HEK293 (cell line): ENCODE results near the gene TEX261.

Experiments
- CTCF ChIA-PET: fragments of 350-600 bp; formaldehyde crosslinking; extraction: SDS; loops from one replicate; lab custom pipeline; 2021; ENCODE audit warnings: antibody characterized with exemption; lab: Yijun Ruan, JAX
- POLR2A ChIA-PET: fragments of 300-600 bp; formaldehyde crosslinking; extraction: SDS; loops from one replicate; lab custom pipeline; 2020; ENCODE audit warnings: antibody characterized with exemption, inconsistent platforms; lab: Yijun Ruan, JAX
- H3K27ac ChIP-seq: fragments of 200-500 bp; sonication (Bioruptor generic); 2 replicates; pipeline ENCODE4 v1.5.1; 2014; ENCODE audit warnings: low read depth, low read length, control low read depth, inconsistent platforms; ENCODE audit errors: extremely low read depth
- H3K36me3 ChIP-seq, 2 experiments: fragments of 200-500 bp in 1 of 2; sonication (Bioruptor generic) in 1 of 2; 1 replicate in 1 of 2; 2 replicates in 1 of 2; pipeline ENCODE4 v1.5.1; 2014 to 2017; ENCODE audit warnings: inconsistent platforms in 2 of 2, low read length in 2 of 2; ENCODE audit not compliant: control insufficient read depth in 2 of 2, insufficient read depth in 1 of 2
- H3K4me1 ChIP-seq: fragments of 200-500 bp; sonication (Bioruptor generic); 2 replicates; pipeline ENCODE4 v1.5.1; 2014; ENCODE audit warnings: mild to moderate bottlenecking, low read length, inconsistent platforms; ENCODE audit not compliant: control insufficient read depth, insufficient read depth
- H3K4me3 ChIP-seq: 2 replicates; pipeline ENCODE4 v1.5.1; 2011; ENCODE audit warnings: low read depth, mild to moderate bottlenecking, control low read depth, low read length, moderate library complexity
- H3K9me3 ChIP-seq: fragments of 200-500 bp; sonication (Bioruptor generic); 2 replicates; pipeline ENCODE4 v1.5.1; 2014; ENCODE audit warnings: low read depth, low read length, inconsistent platforms; ENCODE audit not compliant: control insufficient read depth, insufficient read depth
- AEBP2 ChIP-seq: fragments of 450-650 bp; formaldehyde crosslinking; IDR thresholded peaks from 2 replicates; pipeline ENCODE4 v1.5.1; 2016; ENCODE audit warnings: missing biosample characterization, missing genetic modification characterization, borderline replicate concordance
- IKZF3 ChIP-seq: fragments of 450-650 bp; IDR thresholded peaks from 2 replicates; pipeline ENCODE4 v1.5.0; 2018; ENCODE audit warnings: missing biosample characterization, mild to moderate bottlenecking, missing genetic modification characterization, moderate library complexity
- KLF1 ChIP-seq: fragments of 450-650 bp; formaldehyde crosslinking; IDR thresholded peaks from 2 replicates; pipeline ENCODE4 v1.5.1; 2016; ENCODE audit warnings: missing biosample characterization, missing genetic modification characterization
- OSR2 ChIP-seq: fragments of 450-650 bp; formaldehyde crosslinking; IDR thresholded peaks from 2 replicates; pipeline ENCODE4 v1.5.1; 2016; ENCODE audit warnings: missing biosample characterization, missing genetic modification characterization
- OVOL3 ChIP-seq: fragments of 450-650 bp; formaldehyde crosslinking; IDR thresholded peaks from 2 replicates; pipeline ENCODE4 v1.5.1; 2016; ENCODE audit warnings: missing biosample characterization, missing genetic modification characterization
- PRDM4 ChIP-seq: fragments of 450-650 bp; formaldehyde crosslinking; IDR thresholded peaks from 2 replicates; pipeline ENCODE4 v1.5.1; 2017; ENCODE audit warnings: missing biosample characterization, missing genetic modification characterization
- REST ChIP-seq: fragments of 450-650 bp; formaldehyde crosslinking; IDR thresholded peaks from 2 replicates; pipeline ENCODE4 v1.5.1; 2016; ENCODE audit warnings: missing biosample characterization, missing genetic modification characterization
- TRIM28 ChIP-seq: IDR thresholded peaks from 2 replicates; pipeline ENCODE4 v1.6.1; 2011; ENCODE audit warnings: low read length, control low read depth, borderline replicate concordance
- ZIC2 ChIP-seq: fragments of 450-650 bp; formaldehyde crosslinking; IDR thresholded peaks from 2 replicates; pipeline ENCODE4 v1.5.1; 2016; ENCODE audit warnings: missing biosample characterization, missing genetic modification characterization
- ZNF114 ChIP-seq: fragments of 450-650 bp; formaldehyde crosslinking; IDR thresholded peaks from 2 replicates; pipeline ENCODE4 v1.5.0; 2017; ENCODE audit warnings: missing biosample characterization, missing genetic modification characterization
- ZNF146 ChIP-seq: fragments of 450-650 bp; formaldehyde crosslinking; IDR thresholded peaks from 2 replicates; pipeline ENCODE4 v1.5.1; 2016; ENCODE audit warnings: missing biosample characterization, missing genetic modification characterization
- ZNF19 ChIP-seq: fragments of 450-650 bp; formaldehyde crosslinking; IDR thresholded peaks from 2 replicates; pipeline ENCODE4; 2016; ENCODE audit warnings: missing biosample characterization, missing genetic modification characterization, low read depth
- ZNF280D ChIP-seq: fragments of 450-650 bp; formaldehyde crosslinking; IDR thresholded peaks from 2 replicates; pipeline ENCODE4 v1.5.1; 2016; ENCODE audit warnings: missing biosample characterization, missing genetic modification characterization
- ZNF302 ChIP-seq: fragments of 450-650 bp; formaldehyde crosslinking; IDR thresholded peaks from 2 replicates; pipeline ENCODE4 v1.5.1; 2016; ENCODE audit warnings: missing biosample characterization, missing genetic modification characterization, low read depth
- ZNF423 ChIP-seq: fragments of 450-650 bp; formaldehyde crosslinking; IDR thresholded peaks from 2 replicates; pipeline ENCODE4 v1.5.1; 2016; ENCODE audit warnings: missing biosample characterization, missing genetic modification characterization
- ZNF513 ChIP-seq: fragments of 450-650 bp; IDR thresholded peaks from 2 replicates; pipeline ENCODE4 v1.5.1; 2018; ENCODE audit warnings: missing biosample characterization, missing genetic modification characterization
- ZNF544 ChIP-seq: fragments of 450-650 bp; formaldehyde crosslinking; IDR thresholded peaks from 2 replicates; pipeline ENCODE4 v1.5.0; 2017; ENCODE audit warnings: missing biosample characterization, missing genetic modification characterization
- ZNF558 ChIP-seq: fragments of 450-650 bp; formaldehyde crosslinking; IDR thresholded peaks from 2 replicates; pipeline ENCODE4 v1.5.1; 2016; ENCODE audit warnings: missing biosample characterization, missing genetic modification characterization
- ZNF596 ChIP-seq: fragments of 450-650 bp; IDR thresholded peaks from 2 replicates; pipeline ENCODE4 v1.5.0; 2018; ENCODE audit warnings: missing biosample characterization, mild to moderate bottlenecking, missing genetic modification characterization, moderate library complexity
- ZNF623 ChIP-seq: fragments of 450-650 bp; formaldehyde crosslinking; IDR thresholded peaks from 2 replicates; pipeline ENCODE4 v1.5.1; 2016; ENCODE audit warnings: missing biosample characterization, missing genetic modification characterization
- ZNF670 ChIP-seq: fragments of 450-650 bp; formaldehyde crosslinking; IDR thresholded peaks from 2 replicates; pipeline ENCODE4 v1.5.1; 2016; ENCODE audit warnings: missing biosample characterization, missing genetic modification characterization, low read depth
- ZSCAN16 ChIP-seq: fragments of 450-650 bp; formaldehyde crosslinking; IDR thresholded peaks from 2 replicates; pipeline ENCODE4 v1.5.1; 2016; ENCODE audit warnings: missing biosample characterization, missing genetic modification characterization

The TEX261 gene

GRCh38 chr2:70979180-70979488, 15.5 kb downstream of the TEX261 start:
- no peaks in the 10 kb centered on the region for H3K9me3 ChIP-seq
- peaks cover 0 to 22% of the 10 kb centered on the region in 2 experiments; a peak in 2 of 3 replicates for H3K36me3 ChIP-seq
- POLR2A ChIA-PET: no interaction called here
- no peaks in the 10 kb centered on the region for H3K4me1 ChIP-seq
- TF ChIP-seq ZIC2 (no peak), ZNF544 (tag by site-specific recombination) (no peak), REST (tag by site-specific recombination) (no peak), OSR2 (tag by site-specific recombination) (no peak), IKZF3 (tag by site-specific recombination) (no peak), ZNF623 (tag by site-specific recombination) (no peak), OVOL3 (no peak), ZNF558 (tag by site-specific recombination) (no peak)
- no peak overlapping the region for H3K4me3 ChIP-seq
- no peak overlapping the region for H3K27ac ChIP-seq
- CTCF ChIA-PET: interaction anchor here (0.6 to 1.3 kb wide), 2 partner anchors 22 to 31 kb away, joined by 3 read pairs; no protein-coding TSS in a partner anchor

- CTCF ChIA-PET: interaction anchor here (0.6 to 1.4 kb wide), 8 partner anchors 13 to 292 kb away, joined by 3 to 4 read pairs (median 3); no protein-coding TSS in a partner anchor
- H3K27ac ChIP-seq: no peak within 1 kb of the TSS
- TF ChIP-seq ZNF513: no peak
- TF ChIP-seq ZNF19 (tag by site-specific recombination): no peak
- no peak for TF ChIP-seq ZSCAN16 (tag by site-specific recombination)
- TF ChIP-seq ZNF302: no peak
- no peak for TF ChIP-seq PRDM4 (tag by site-specific recombination)
- no peak for TF ChIP-seq ZNF146 (tag by site-specific recombination)
- no peak for TF ChIP-seq ZNF596 (tag by site-specific recombination)
- no peak for TF ChIP-seq AEBP2 (tag by site-specific recombination)
- no peak for TF ChIP-seq ZNF670 (tag by site-specific recombination)
- TF ChIP-seq KLF1: no peak
- TF ChIP-seq ZNF423: no peak
- no peak for TF ChIP-seq TRIM28
- TF ChIP-seq ZNF280D (tag by site-specific recombination): no peak
- no peak for TF ChIP-seq ZNF114 (tag by site-specific recombination)
These were observed 16.1 kb downstream of the TEX261 start, which contains the start of gene ANKRD53 for GRCh38 chr2:70978341-70979179. ANKRD53 (plus strand) TSS chr2:70978630; CDS start chr2:70978646, 16 bp downstream.

More at GRCh38 chr2:70978341-70979179, 16.1 kb downstream of the TEX261 start, which contains the start of gene ANKRD53:
- H3K4me1 ChIP-seq: no peaks in the 10 kb centered on the region
- POLR2A ChIA-PET: no interaction called here
- H3K4me3 ChIP-seq: no peak within 1 kb of the TSS; the same call in 1 of the 2 replicates
- H3K9me3 ChIP-seq: no peaks in the 10 kb centered on the region
- H3K36me3 ChIP-seq: peaks cover 0 to 16% of the 10 kb centered on the region in 2 experiments; a peak in 2 of 3 replicates
